Keratinocyte (primary cell): ENCODE results near the gene EXT2. TPM values are rescaled to one million over a fixed set of nuclear protein-coding genes. Genes with fewer than 3 reads are reported as not detected.

Experiments
- DNase-seq: peaks from one replicate; pipeline ENCODE4 v3.0.0-alpha.2; 2011; ENCODE audit warnings: low read depth, missing footprints, low spot score
- FAIRE-seq: peaks from 2 replicates; lab custom pipeline; 2011; peaks lifted over from hg19 to GRCh38; lab: Jason Lieb, UNC
- H2AFZ ChIP-seq: 2 replicates; pipeline ENCODE4 v1.6.0; 2012; ENCODE audit warnings: low read length, control low read depth, inconsistent platforms; ENCODE audit not compliant: control insufficient read depth
- H3K27ac ChIP-seq: 2 replicates; pipeline ENCODE4 v1.5.1; 2011; ENCODE audit warnings: low read length; ENCODE audit not compliant: control insufficient read depth, insufficient read depth
- H3K27me3 ChIP-seq: 3 replicates; pipeline ENCODE4 v1.6.0; 2011; ENCODE audit warnings: low read length; ENCODE audit not compliant: control insufficient read depth, insufficient read depth; ENCODE audit errors: extremely low read depth
- H3K36me3 ChIP-seq, 2 experiments: 2 replicates in 1 of 2; 3 replicates in 1 of 2; pipeline ENCODE4 v1.5.1; 2011; ENCODE audit warnings: low read length in 2 of 2, mild to moderate bottlenecking in 1 of 2; ENCODE audit not compliant: control insufficient read depth in 2 of 2, insufficient read depth in 2 of 2; ENCODE audit errors: extremely low read depth in 1 of 2
- H3K4me1 ChIP-seq: 3 replicates; pipeline ENCODE4 v1.5.1; 2011; ENCODE audit warnings: low read length; ENCODE audit not compliant: control insufficient read depth, insufficient read depth; ENCODE audit errors: extremely low read depth
- H3K4me2 ChIP-seq: 3 replicates; pipeline ENCODE4 v1.6.0; 2011; ENCODE audit warnings: low read depth, low read length; ENCODE audit not compliant: control insufficient read depth, insufficient read depth; ENCODE audit errors: extremely low read depth
- H3K4me3 ChIP-seq, 3 experiments: fragments of 200-600 bp in 1 of 3; sonication (generic) in 1 of 3; 2 replicates in 2 of 3; 3 replicates in 1 of 3; pipeline ENCODE4 v1.5.1; 2011 to 2016; ENCODE audit warnings: low read length in 3 of 3, mild to moderate bottlenecking in 3 of 3, control low read depth in 2 of 3, inconsistent platforms in 1 of 3, low read depth in 1 of 3, mixed read lengths in 1 of 3, mixed run types in 1 of 3, moderate library complexity in 1 of 3; ENCODE audit not compliant: control insufficient read depth in 2 of 3, insufficient read depth in 2 of 3; ENCODE audit errors: extremely low read depth in 1 of 3
- H3K79me2 ChIP-seq: 2 replicates; pipeline ENCODE4 v1.6.0; 2012; ENCODE audit warnings: low read length; ENCODE audit not compliant: control insufficient read depth, insufficient read depth
- H3K9ac ChIP-seq: 3 replicates; pipeline ENCODE4 v1.6.0; 2011; ENCODE audit warnings: low read length; ENCODE audit not compliant: control insufficient read depth, insufficient read depth; ENCODE audit errors: extremely low read depth
- H3K9me1 ChIP-seq: 3 replicates; pipeline ENCODE4 v1.6.0; 2011; ENCODE audit warnings: low read length; ENCODE audit not compliant: control insufficient read depth, insufficient read depth; ENCODE audit errors: extremely low read depth
- H3K9me3 ChIP-seq: 2 replicates; pipeline ENCODE4 v1.5.1; 2012; ENCODE audit warnings: low read depth, low read length; ENCODE audit not compliant: control insufficient read depth
- H4K20me1 ChIP-seq: 3 replicates; pipeline ENCODE4 v1.6.0; 2011; ENCODE audit warnings: low read length; ENCODE audit not compliant: control insufficient read depth, insufficient read depth; ENCODE audit errors: extremely low read depth
- CTCF ChIP-seq, 3 experiments: IDR thresholded peaks in 1 of 3; conservative IDR thresholded peaks in 1 of 3; optimal IDR thresholded peaks in 1 of 3; 2 replicates in 2 of 3; 3 replicates in 1 of 3; pipeline versions ENCODE3 to v1.5.1; 2011; ENCODE audit warnings: low read length in 3 of 3, mild to moderate bottlenecking in 3 of 3, moderate library complexity in 2 of 3, control low read depth in 1 of 3, inconsistent platforms in 1 of 3; ENCODE audit not compliant: insufficient read depth in 2 of 3; ENCODE audit errors: extremely low read depth in 1 of 3
- EZH2 ChIP-seq: IDR thresholded peaks from one replicate; pipeline ENCODE4 v1.6.1; 2012; ENCODE audit warnings: inconsistent platforms, mild to moderate bottlenecking, low read length, moderate library complexity
- dilution Hi-C: fragments of 300-500 bp; cut with MboI; formaldehyde crosslinking; loops from one replicate; pipeline ENCODE4 v1.7.0; 2020; ENCODE audit warnings: low sequenced_read_pairs; ENCODE audit not compliant: extremely low pct_ligation_motif_present
- polyA plus RNA-seq, 5 experiments: library from polyadenylated mRNA; depleted of rRNA in 3 of 5; stranded (reverse) in 3 of 5; stranded (forward) in 1 of 5; unstranded in 1 of 5; fragments of >200 nt; gene quantifications; 1 replicate in 1 of 5; 2 replicates in 3 of 5; 3 replicates in 1 of 5; pipeline versions ENCODE4 v1.2.1 to v1.2.3, GENCODE V29; 2011 to 2012; ENCODE audit warnings: missing spikeins in 2 of 5, low read depth in 1 of 5, low replicate concordance in 1 of 5

The EXT2 gene
- polyA plus RNA-seq, 1 donor (not counting 4 experiments of a cell fraction or from before 2014, with no cell fraction given), result 148 TPM

DNA sequence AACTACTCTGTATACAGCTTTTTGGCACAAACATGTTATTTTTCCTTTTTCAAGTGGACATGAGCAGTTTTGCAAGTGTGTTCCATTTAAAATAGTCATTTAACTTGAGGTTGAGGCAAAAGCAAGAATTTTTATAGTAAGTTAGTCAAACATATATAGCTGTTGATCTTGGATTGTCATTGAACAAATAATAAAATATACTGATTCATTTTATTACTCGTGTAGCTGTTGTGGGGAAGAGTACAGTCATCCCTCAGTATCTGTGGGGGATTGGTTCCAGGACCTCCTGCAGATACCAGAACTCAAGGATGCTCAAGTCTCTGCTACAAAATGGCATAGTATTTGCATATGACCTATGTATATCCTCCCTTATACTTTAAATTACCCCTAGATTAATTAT is 45.3 kb downstream of the EXT2 start:
- Histone ChIP-seq H3K4me3 (no peak overlapping the region), H3K27me3 (no peaks in the 10 kb centered on the region), H3K79me2 (no peaks in the 10 kb centered on the region), H3K36me3 (peaks cover 7 to 10% of the 10 kb centered on the region in 2 experiments), H3K9me3 (no peaks in the 10 kb centered on the region), H3K4me1 (peaks cover 3% of the 10 kb centered on the region), H4K20me1 (no peaks in the 10 kb centered on the region), H2AFZ (no peak overlapping the region), H3K27ac (no peak overlapping the region), H3K9ac (no peak overlapping the region), H3K9me1 (no peaks in the 10 kb centered on the region), H3K4me2 (no peak overlapping the region)
- no peak for DNase-seq
- dilution Hi-C loops, result no loop called here
- no peak for FAIRE-seq
- TF ChIP-seq EZH2 (no peak), CTCF (optimal IDR thresholded peaks at IDR 0.05 in 1 of 3, IDR thresholded peaks at IDR 0.05 in 1 of 3, conservative IDR thresholded peaks at IDR 0.05 in 1 of 3; ENCODE audit: extremely low read depth in 1 of 3, insufficient read depth in 2 of 3, low read length in 3 of 3) (no peak)

DNA sequence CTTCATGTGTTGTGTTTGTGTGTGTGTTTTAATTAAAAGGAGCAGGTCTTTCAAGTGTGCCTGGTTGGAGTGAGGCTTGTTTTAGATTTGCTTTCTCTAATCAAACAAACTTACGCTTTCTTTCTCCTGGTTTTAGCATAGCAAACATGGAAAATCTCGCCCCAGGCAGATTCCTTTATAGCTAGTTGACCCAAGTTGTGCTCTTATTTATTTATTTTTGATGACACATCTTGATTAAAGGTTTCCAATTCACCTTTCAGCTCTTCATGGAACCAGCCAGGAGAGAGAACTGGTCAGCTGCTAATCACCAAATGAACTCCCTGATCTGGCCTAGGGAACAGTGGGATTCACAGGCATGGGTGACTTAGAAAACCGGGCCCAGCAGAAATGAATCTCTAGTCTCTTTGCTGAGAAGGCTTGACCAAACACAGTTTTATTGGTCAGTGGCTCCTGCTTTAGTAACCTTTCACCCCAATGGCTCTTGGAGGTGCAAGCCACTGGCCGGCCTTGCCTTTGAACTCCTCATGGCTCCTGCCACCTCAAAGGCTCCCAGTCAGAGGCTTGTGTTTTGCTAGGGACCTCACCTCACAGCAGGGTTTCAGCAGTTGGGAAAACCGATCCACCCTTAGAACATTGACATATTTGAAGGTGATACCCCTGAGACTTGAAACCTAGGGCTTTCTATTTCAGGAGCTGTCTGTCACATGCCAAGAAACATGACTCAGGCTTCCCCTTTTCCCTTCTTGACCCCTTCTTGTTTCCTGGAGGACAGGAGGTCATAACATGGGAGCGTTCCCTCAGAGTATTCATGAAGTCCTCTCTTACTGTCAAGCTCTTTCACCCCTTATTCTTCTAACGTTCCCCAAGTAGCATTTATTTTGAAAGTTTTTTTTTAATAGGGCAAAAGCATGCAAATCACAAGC is 48.8 kb downstream of the EXT2 start:
- Histone ChIP-seq H3K36me3 (peaks cover 11% of the 10 kb centered on the region in 2 experiments), H3K9me1 (no peaks in the 10 kb centered on the region), H3K9me3 (no peaks in the 10 kb centered on the region), H3K27me3 (no peaks in the 10 kb centered on the region), H3K27ac (no peak overlapping the region), H3K79me2 (no peaks in the 10 kb centered on the region), H3K4me3 (no peak overlapping the region), H4K20me1 (no peaks in the 10 kb centered on the region), H3K4me1 (no peaks in the 10 kb centered on the region), H3K9ac (no peak overlapping the region), H3K4me2 (no peak overlapping the region), H2AFZ (no peak overlapping the region)
- no peak for FAIRE-seq
- no peak for DNase-seq
- no peak for TF ChIP-seq EZH2
- no peak for TF ChIP-seq CTCF (optimal IDR thresholded peaks at IDR 0.05 in 1 of 3, IDR thresholded peaks at IDR 0.05 in 1 of 3, conservative IDR thresholded peaks at IDR 0.05 in 1 of 3; ENCODE audit: extremely low read depth in 1 of 3, insufficient read depth in 2 of 3, low read length in 3 of 3)
- dilution Hi-C loops, result no loop called here
